Activated T-cell treated with anti-CD3 and anti-CD28 coated beads for 4 hours (primary cell): ENCODE data around the gene TNFRSF13B.
"Not testable (repeated sequence)": the region's sequence is repeated elsewhere in the genome, so short reads cannot be mapped to it uniquely, and the experiment has no call there.

Source experiments
- DNase-seq: peaks from one replicate; pipeline ENCODE4 v3.0.0-alpha.2; 2020

The TNFRSF13B gene

GRCh38 chr17:17004251-17004996 is 32.5 kb upstream of the TNFRSF13B start:
- DNase-seq: no peak

- DNase-seq: not testable (repeated sequence)
Observed at GRCh38 chr17:17002731-17003715, 31.1 kb upstream of the TNFRSF13B start.

GRCh38 chr17:17001874-17002520 is 30.1 kb upstream of the TNFRSF13B start:
- DNase-seq: peak; percentile 65

DNA sequence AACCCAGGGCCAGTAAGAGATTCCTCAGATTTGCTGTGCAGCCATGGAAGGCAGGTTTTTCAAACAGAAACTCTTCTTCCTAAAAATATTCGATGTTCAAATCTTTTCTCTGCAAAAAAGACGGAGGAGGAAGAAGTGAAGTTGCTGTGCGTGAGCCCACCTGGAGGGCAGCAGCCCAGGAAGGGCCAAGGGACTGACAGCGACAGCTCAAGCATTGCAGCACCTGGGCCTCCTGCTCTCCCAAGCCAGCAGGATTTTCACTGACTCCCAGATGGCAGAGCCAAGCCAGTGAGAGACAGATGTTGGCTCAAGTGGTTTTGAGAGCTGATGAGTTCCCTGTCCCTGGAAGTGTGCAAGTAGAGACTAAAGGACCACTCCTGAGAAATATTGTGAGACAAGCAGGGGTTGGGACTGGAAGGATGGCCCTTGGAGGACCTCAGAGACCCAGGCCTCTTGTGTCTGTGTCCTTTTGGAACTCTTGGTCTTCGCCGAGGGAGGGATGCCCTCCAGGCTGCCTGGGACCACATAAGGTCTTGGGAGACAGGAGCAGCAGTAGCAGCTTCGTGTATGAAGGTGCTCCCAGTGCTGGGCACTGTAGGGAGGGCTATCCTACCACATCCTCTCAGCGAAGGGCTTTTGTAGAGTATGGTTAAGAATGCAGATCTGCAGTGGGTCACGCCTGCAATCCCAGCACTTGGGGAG is 29.3 kb upstream of the TNFRSF13B start:
- DNase-seq: no peak

DNA sequence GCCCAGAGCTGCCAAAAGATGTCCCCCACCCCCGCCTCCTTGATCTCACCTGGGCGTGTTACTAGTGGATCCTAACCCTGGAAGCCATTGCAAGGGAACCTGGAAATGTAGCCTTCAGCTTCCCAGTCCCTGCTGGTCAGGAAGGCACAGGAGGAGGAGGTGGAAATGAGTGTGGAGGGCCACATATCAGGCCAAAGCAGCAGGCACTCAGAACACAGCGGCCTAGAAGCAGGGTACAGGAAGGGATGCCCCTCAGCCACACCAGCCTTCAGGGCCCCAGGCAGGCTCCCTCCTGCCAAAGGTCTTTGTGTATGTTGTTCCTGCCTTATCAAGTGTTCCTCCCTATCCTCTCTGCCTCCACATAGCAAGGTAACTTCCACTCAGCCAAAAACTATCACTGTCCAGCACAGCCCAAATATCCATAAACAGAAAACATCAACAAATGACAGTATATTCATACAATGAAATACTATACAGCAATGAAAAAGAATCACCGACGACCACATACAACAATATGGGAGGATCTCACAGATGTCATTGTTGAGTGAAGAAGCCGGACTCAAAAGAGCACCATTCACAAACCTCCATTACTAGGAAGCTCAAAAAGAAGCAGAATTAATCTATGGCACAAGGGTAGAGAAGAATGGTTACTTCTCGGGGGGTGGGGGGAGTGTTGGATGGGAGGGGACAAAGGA is 28.2 kb upstream of the TNFRSF13B start:
- DNase-seq: no peak

GRCh38 chr17:16997514-16998429 is 25.9 kb upstream of the TNFRSF13B start:
- DNase-seq: no peak

DNA sequence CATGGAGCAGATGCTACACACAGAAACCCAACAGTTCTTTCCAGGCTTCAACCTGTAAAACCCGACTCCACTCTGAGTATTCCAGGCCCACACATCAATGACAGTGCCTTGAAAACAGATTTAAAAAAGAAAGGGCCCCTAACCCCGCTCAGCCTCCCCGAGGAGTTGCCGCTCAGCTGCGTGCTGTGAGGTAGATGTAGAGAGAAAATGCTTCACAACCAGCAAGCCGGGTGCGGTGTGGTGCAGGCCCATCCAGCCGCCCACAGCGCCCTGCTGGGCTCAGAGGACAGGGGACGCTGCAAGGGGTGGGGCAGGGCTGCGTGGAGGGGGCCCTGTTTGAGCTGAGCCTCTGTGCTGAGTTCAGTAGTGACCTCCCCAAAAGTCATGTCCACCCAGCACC is 24.8 kb upstream of the TNFRSF13B start:
- DNase-seq: not testable (repeated sequence)

DNA sequence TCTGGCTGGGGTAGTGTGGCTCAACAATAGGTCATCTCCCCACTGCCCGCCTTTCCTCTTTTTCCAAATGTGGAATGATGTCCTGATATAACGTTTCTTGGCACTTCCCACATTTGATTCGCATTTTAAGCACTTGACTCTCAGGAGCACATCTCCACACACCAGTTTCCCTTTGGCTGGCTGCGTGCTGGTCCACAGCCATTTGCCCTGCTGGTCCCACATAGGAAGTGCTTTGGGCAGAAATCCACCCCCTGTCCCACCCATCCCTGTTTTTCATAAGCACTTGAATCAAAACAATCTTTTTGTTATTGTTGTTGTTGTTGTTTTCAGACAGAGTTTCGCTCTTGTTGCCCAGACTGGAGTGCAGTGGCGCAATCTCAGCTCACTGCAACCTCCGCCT is 24.0 kb upstream of the TNFRSF13B start:
- no peak for DNase-seq

DNA sequence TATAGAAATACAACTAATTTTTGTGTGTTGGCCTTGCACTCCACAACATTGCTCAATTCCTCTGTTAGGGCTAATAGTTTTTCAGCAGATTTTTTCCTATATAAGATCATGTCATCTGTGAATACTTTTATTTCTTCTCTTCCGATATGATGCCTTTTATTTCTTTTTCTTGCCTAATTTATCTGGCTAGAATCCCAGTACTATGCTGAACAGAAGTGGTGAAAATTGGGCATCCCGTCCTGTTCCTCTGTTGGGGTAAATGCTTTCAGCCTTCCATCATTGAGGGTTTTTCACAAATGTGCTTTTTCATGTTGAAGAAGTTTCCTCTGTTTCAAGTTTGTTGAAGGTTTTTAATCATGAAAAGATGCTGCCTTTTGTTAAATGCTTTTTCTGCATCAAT is 22.7 kb upstream of the TNFRSF13B start:
- no peak for DNase-seq

GRCh38 chr17:16991349-16992009 is 19.6 kb upstream of the TNFRSF13B start:
- peak; percentile 78 for DNase-seq

DNA sequence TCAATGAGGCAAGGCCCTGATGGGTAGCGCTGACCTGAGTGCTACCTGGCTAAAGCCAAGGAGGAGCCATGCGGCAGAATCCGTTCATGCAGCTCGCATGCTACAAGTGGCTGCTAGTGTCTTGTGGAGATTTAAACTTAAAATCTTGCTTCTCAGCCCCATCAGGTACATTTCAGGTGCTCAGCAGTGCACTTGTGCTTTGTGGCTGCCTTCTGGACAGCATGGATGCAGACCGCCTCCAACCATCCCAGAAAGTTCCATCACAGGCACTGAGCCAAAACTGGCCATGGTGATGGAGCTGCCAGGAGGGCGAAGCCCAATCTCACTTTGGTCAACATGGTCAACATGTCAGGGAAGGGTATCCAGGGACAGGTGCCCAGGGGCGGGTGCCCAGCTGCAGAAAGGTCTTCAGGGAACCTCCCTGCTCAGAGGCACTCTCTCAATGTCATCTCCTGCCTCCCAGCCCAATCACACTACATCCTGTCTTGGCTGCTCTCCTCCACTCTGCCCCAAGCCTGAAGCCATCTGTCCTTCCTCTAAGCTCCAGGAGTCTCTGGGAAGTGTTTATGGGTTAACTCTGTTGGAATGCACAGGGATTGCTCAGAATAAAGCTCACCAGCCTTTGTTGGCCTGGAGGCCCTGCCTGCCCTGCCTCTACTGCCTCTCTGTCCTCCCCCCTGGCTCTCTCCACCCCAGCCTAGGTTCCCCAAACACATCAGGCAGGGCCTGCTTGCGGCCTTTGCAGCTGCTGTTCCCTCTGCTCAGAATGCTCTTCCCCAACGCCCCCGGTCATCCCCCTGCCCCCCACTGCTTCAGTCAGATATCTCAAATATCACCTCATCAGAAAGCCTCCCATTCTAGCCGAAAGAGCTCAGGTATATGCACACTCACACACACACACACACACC is 18.3 kb upstream of the TNFRSF13B start:
- no peak for DNase-seq

DNA sequence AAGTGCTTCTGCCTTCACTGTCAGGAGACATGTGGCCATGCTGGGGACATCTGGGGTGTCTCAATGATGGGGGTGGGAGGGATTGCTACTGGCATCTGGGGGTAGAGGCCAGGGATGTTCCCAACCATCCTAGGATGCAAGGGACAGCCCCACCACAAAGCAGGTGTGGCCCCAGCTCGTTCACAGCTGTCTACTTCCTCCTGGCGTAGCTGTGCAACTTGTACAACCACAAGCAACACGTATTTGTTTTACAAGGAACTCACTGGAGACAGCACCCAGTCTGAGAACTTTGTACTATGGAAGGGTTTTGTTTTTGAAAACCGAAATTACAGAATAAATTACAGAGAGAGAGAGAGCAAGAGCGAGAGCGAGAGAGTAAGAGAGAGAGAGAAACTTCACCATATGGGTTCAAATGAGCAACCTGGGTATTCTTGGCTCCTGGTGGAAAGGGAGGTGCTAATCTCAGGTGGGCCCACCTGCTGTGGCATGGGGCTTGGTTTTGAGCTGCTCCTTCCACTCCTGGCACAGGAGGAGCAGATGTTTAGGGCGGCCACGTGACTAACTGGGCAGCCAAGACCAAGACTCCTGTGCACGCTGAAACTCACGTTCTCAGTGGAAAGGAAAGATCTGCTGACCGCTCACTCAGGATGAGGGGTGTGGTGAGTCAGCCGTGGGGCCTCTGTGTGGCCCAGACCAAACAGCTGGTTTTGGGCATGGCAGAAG is 17.5 kb upstream of the TNFRSF13B start:
- DNase-seq: no peak

DNA sequence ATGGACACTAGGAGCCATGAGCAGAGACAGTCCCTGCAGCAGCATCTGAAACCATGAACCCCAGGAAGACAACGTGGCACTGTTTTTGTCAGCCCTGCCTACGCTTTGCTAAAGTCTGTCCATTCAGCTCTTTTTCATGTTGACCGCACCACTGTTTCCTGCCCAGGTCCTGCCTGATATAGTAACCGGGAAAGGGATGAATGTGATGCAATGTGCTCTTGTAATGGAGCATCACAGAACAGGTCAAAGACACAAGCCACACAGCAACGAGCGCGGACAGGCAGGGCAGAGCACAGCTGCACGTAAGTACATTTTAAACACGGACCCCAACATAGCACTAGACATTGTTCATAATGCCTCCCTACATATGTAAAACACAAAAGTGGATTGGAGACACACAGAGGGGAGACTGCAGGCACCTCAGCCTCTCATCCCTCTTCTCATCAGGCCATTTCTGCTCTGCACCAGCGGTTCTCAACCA is 16.9 kb upstream of the TNFRSF13B start:
- DNase-seq: no peak

GRCh38 chr17:16987830-16988601 is 16.1 kb upstream of the TNFRSF13B start:
- DNase-seq: peak; percentile 24

- no peak for DNase-seq
Observed at GRCh38 chr17:16987066-16987829, 15.3 kb upstream of the TNFRSF13B start.

- DNase-seq: no peak
Observed at GRCh38 chr17:16986391-16986790, 14.5 kb upstream of the TNFRSF13B start.

GRCh38 chr17:16981928-16982327 is 10.0 kb upstream of the TNFRSF13B start:
- no peak for DNase-seq
